OCI-LY7 (cell line): ENCODE results near the gene CCDC178. TPM values are rescaled to one million over a fixed set of nuclear protein-coding genes. Genes with fewer than 3 reads are reported as not detected.
A peak's percentile ranks its signal among the peaks of the same experiment; 100 is the strongest.

Source experiments
- BruUV-seq: library from RNA; stranded (reverse); fragments of 400-500 nt; replicated peaks from 2 replicates; lab custom pipeline; 2021; lab: Mats Ljungman, UMichigan
- CTCF ChIA-PET: fragments of 300-600 bp; sonication (Branson Sonifier 250); formaldehyde crosslinking; loops from one replicate; lab custom pipeline; 2022; ENCODE audit warnings: antibody characterized with exemption; ENCODE audit not compliant: unreplicated experiment; lab: Charles Lee
- POLR2A ChIA-PET: fragments of 300-600 bp; sonication (Branson Sonifier 250); formaldehyde crosslinking; loops from one replicate; lab custom pipeline; 2022; ENCODE audit warnings: antibody characterized with exemption; lab: Charles Lee
- DNase-seq: peaks from one replicate; pipeline ENCODE4 v3.0.0-alpha.2; 2015; ENCODE audit warnings: low spot score
- H2AFZ ChIP-seq: fragments of 200-600 bp; sonication (generic), shearing (Covaris generic); 2 replicates; pipeline ENCODE4 v1.6.1; 2014; ENCODE audit warnings: mild to moderate bottlenecking, antibody characterized with exemption, low read length, moderate library complexity
- H3K27ac ChIP-seq: fragments of 200-600 bp; sonication (generic); 2 replicates; pipeline ENCODE4 v1.5.1; 2014; ENCODE audit warnings: mixed run types, low read depth, mild to moderate bottlenecking, moderate library complexity, low read length, inconsistent platforms; ENCODE audit not compliant: poor library complexity, severe bottlenecking
- H3K36me3 ChIP-seq: fragments of 200-600 bp; sonication (generic); 2 replicates; pipeline ENCODE4 v1.6.1; 2014; ENCODE audit warnings: mild to moderate bottlenecking, antibody characterized with exemption, low read length, moderate library complexity, mixed read lengths; ENCODE audit not compliant: insufficient read depth
- H3K4me1 ChIP-seq: fragments of 200-600 bp; sonication (generic); 2 replicates; pipeline ENCODE4 v1.5.1; 2014; ENCODE audit warnings: mild to moderate bottlenecking, low read length; ENCODE audit not compliant: insufficient read depth, poor library complexity, severe bottlenecking
- H3K4me2 ChIP-seq: fragments of 200-600 bp; sonication (generic); 2 replicates; pipeline ENCODE4 v1.6.1; 2014; ENCODE audit warnings: mild to moderate bottlenecking, low read length
- H3K4me3 ChIP-seq: fragments of 200-600 bp; sonication (generic); 2 replicates; pipeline ENCODE4 v1.5.1; 2014; ENCODE audit warnings: mild to moderate bottlenecking, low read depth, low read length; ENCODE audit not compliant: poor library complexity, severe bottlenecking
- H3K79me2 ChIP-seq: fragments of 200-600 bp; sonication (generic); 2 replicates; pipeline ENCODE4 v1.6.1; 2016; ENCODE audit warnings: low read depth, mild to moderate bottlenecking, low read length, moderate library complexity, mixed read lengths; ENCODE audit not compliant: insufficient read depth
- H3K9me2 ChIP-seq: fragments of 200-600 bp; sonication (generic); 2 replicates; pipeline ENCODE4 v1.6.1; 2016; ENCODE audit warnings: mild to moderate bottlenecking, low read length, mixed read lengths; ENCODE audit not compliant: insufficient read depth
- H3K9me3 ChIP-seq: fragments of 200-600 bp; sonication (generic); 2 replicates; pipeline ENCODE4 v1.6.1; 2014; ENCODE audit warnings: mild to moderate bottlenecking, mixed run types, low read length, mixed read lengths
- H4K20me1 ChIP-seq: fragments of 200-600 bp; sonication (generic); 2 replicates; pipeline ENCODE4 v1.6.1; 2014; ENCODE audit warnings: mild to moderate bottlenecking, antibody characterized with exemption, low read length, moderate library complexity, mixed read lengths; ENCODE audit not compliant: insufficient read depth
- CTCF ChIP-seq: fragments of 200-600 bp; sonication (generic); conservative IDR thresholded peaks from 2 replicates; pipeline ENCODE4 v1.5.1; 2014; ENCODE audit warnings: mild to moderate bottlenecking, antibody characterized with exemption, low read length, moderate library complexity, mixed read lengths
- EZH2phosphoT487 ChIP-seq: fragments of 200-600 bp; sonication (generic); IDR thresholded peaks from 2 replicates; pipeline ENCODE4 v1.6.1; 2018; ENCODE audit warnings: low read depth, borderline replicate concordance, mild to moderate bottlenecking, mixed run types, antibody characterized with exemption, low read length, moderate library complexity, mixed read lengths
- intact Hi-C: fragments of 100-400 bp; cut with micrococcal nuclease; formaldehyde crosslinking; loops from one replicate; pipeline ENCODE4 v1.10.0; 2022; ENCODE audit not compliant: unreplicated experiment
- total RNA-seq, 2 experiments: library from RNA; depleted of rRNA in 1 of 2; stranded (reverse); fragments of >200 nt in 1 of 2; shearing (Covaris generic) in 1 of 2; gene quantifications; 2 replicates each; pipeline ENCODE4 v1.2.3, GENCODE V29; 2014 to 2022

The CCDC178 gene
- total RNA-seq, 2 experiments from 2014 or later, result not detected

- Histone ChIP-seq H3K36me3 (no peaks in the 10 kb centered on the region), H3K9me2 (no peaks in the 10 kb centered on the region), H3K4me2 (no peak overlapping the region), H4K20me1 (no peaks in the 10 kb centered on the region), H3K27ac (no peak overlapping the region), H3K9me3 (no peaks in the 10 kb centered on the region), H3K4me3 (no peak overlapping the region), H2AFZ (peak overlapping the region; percentile 46; the same call in 1 of the 2 replicates), H3K4me1 (peaks cover 7% of the 10 kb centered on the region), H3K79me2 (no peaks in the 10 kb centered on the region)
- TF ChIP-seq CTCF (no peak), EZH2phosphoT487 (no peak)
- no peak for DNase-seq
- BruUV-seq, result no TSS peak
- CTCF ChIA-PET, result no interaction called here
- POLR2A ChIA-PET, result no interaction called here
- intact Hi-C loops, result no loop called here
Observed at GRCh38 chr18:32888306-32888705, 552.2 kb downstream of the CCDC178 start.

Other genes starting within 250 kb of the CCDC178 start
- 1.6 and 2.6 TPM in 2 replicates for gene ASXL3, start 137.5 kb upstream of the CCDC178 start, total RNA-seq (2014; rRNA removed; shearing (Covaris generic))
- gene ASXL3, start 137.5 kb upstream of the CCDC178 start, total RNA-seq (2022), result 2.6 and 3.9 TPM in 2 replicates